CD4-positive, alpha-beta T cell (primary cell): Measurements from ENCODE around the gene HDC. TPM values are rescaled to one million over a fixed set of nuclear protein-coding genes. Genes with fewer than 3 reads are reported as not detected.

Source experiments
- ATAC-seq: fragments of 200-7000 bp; cut with Tn5 transposase; one replicate; pipeline ENCODE4 v1.10.0; 2022; ENCODE audit warnings: mild to moderate bottlenecking; ENCODE audit not compliant: poor library complexity
- CTCF ChIA-PET: fragments of 350-600 bp; sonication (Branson Sonifier 250); formaldehyde crosslinking; loops from one replicate; lab custom pipeline; 2021; ENCODE audit warnings: antibody characterized with exemption, inconsistent platforms; lab: Charles Lee
- POLR2A ChIA-PET: fragments of 350-600 bp; sonication (Branson Sonifier 250); formaldehyde crosslinking; loops from one replicate; lab custom pipeline; 2021; ENCODE audit warnings: antibody characterized with exemption, inconsistent platforms; lab: Charles Lee
- DNase-seq, 14 experiments: peaks; one replicate each; pipeline ENCODE4 v3.0.0-alpha.2; 2013 to 2020; ENCODE audit warnings: mixed read lengths in 2 of 14
- H3K27ac ChIP-seq, 2 donors: one replicate each; pipeline versions ENCODE4 v1.5.1 to v1.7.0; 2013; ENCODE audit warnings: low read length in 2 of 2, low read depth in 1 of 2, mild to moderate bottlenecking in 1 of 2
- H3K27me3 ChIP-seq, 2 experiments: 1 replicate in 1 of 2; 2 replicates in 1 of 2; pipeline versions ENCODE4 v1.6.1 to v1.7.0; 2013; ENCODE audit warnings: low read length in 2 of 2, control low read depth in 1 of 2, mild to moderate bottlenecking in 1 of 2, moderate library complexity in 1 of 2; ENCODE audit not compliant: insufficient read depth in 2 of 2, control insufficient read depth in 1 of 2
- H3K36me3 ChIP-seq: one replicate; pipeline ENCODE4 v1.6.1; 2013; ENCODE audit warnings: low read length, control low read depth; ENCODE audit not compliant: insufficient read depth
- H3K4me1 ChIP-seq: one replicate; pipeline ENCODE4 v1.6.1; 2013; ENCODE audit warnings: low read length, control low read depth; ENCODE audit not compliant: insufficient read depth
- H3K4me3 ChIP-seq: one replicate; pipeline ENCODE4 v1.5.1; 2013; ENCODE audit warnings: mild to moderate bottlenecking, low read length, moderate library complexity
- H3K9me3 ChIP-seq, 2 experiments: 1 replicate in 1 of 2; 2 replicates in 1 of 2; pipeline versions ENCODE4 v1.6.1 to v1.7.0; 2013; ENCODE audit warnings: low read length in 2 of 2, mild to moderate bottlenecking in 2 of 2, control low read depth in 1 of 2, moderate library complexity in 1 of 2; ENCODE audit not compliant: control insufficient read depth in 1 of 2, insufficient read depth in 1 of 2
- H3K27ac Mint-ChIP-seq: one replicate; pipeline ENCODE4 v1.8.0; 2020; ENCODE audit warnings: mixed read lengths
- H3K27me3 Mint-ChIP-seq: one replicate; pipeline ENCODE4 v1.8.0; 2021; ENCODE audit warnings: mixed read lengths
- H3K36me3 Mint-ChIP-seq: one replicate; pipeline ENCODE4 v1.8.0; 2021; ENCODE audit warnings: low read depth, mixed read lengths
- H3K4me1 Mint-ChIP-seq: one replicate; pipeline ENCODE4 v1.8.0; 2021; ENCODE audit warnings: low read depth, mixed read lengths
- H3K4me3 Mint-ChIP-seq: one replicate; pipeline ENCODE4 v1.8.0; 2020; ENCODE audit warnings: mild to moderate bottlenecking, mixed read lengths
- H3K9me3 Mint-ChIP-seq: one replicate; pipeline ENCODE4 v1.8.0; 2020; ENCODE audit warnings: mixed read lengths
- intact Hi-C, 2 experiments: fragments of 100-400 bp; cut with DNase I in 1 of 2; cut with micrococcal nuclease in 1 of 2; formaldehyde crosslinking; loops; one replicate each; pipeline versions ENCODE4 v1.15.1 to v1.9.0; 2023 to 2025; cut with DNase I, micrococcal nuclease
- total RNA-seq, 174 experiments: library from RNA in 2 of 174; stranded (reverse) in 2 of 174; gene quantifications; one replicate each; pipeline ENCODE4 v1.2.3 and lab custom pipeline; 2021 to 2026
- TF ChIP-seq, protein P1 (sequence below): fragments of 200-600 bp; IDR thresholded peaks from one replicate; pipeline ENCODE4 v1.8.0; 2022; ENCODE audit warnings: antibody characterized with exemption, mild to moderate bottlenecking

Gene HDC
- total RNA-seq, 2 experiments from 2014 or later = 0.08 TPM; not detected in 1

DNA sequence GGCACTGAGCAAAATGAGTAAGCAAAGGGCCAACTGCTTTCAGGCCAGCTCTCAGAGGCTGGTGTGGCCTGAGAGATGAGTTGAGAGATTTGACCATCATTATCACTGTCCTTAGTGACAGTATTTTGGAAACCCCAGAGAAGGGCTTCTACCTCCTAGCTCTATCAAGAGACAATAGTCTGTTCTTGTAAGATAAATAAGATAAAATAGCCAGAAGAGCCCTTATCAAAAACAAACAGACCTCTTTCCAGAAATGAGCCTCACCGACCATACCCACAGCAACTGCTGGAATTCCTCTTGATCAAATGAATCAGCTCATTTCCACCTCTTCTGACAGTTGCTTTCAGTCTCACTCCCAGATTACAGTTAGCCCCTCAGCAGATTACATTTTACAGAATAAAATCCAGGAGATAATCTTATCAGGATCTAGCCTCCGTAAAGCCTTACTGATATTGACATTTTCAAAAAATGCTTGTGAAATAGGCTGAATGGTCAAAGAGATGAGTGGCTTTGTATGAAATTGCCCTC is 4.5 kb downstream of the HDC start:
- POLR2A ChIA-PET = no interaction called here
- TF ChIP-seq, protein P1, sequence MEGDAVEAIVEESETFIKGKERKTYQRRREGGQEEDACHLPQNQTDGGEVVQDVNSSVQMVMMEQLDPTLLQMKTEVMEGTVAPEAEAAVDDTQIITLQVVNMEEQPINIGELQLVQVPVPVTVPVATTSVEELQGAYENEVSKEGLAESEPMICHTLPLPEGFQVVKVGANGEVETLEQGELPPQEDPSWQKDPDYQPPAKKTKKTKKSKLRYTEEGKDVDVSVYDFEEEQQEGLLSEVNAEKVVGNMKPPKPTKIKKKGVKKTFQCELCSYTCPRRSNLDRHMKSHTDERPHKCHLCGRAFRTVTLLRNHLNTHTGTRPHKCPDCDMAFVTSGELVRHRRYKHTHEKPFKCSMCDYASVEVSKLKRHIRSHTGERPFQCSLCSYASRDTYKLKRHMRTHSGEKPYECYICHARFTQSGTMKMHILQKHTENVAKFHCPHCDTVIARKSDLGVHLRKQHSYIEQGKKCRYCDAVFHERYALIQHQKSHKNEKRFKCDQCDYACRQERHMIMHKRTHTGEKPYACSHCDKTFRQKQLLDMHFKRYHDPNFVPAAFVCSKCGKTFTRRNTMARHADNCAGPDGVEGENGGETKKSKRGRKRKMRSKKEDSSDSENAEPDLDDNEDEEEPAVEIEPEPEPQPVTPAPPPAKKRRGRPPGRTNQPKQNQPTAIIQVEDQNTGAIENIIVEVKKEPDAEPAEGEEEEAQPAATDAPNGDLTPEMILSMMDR = no peak
- H3K4me3 Mint-ChIP-seq = no peak overlapping the region

DNA sequence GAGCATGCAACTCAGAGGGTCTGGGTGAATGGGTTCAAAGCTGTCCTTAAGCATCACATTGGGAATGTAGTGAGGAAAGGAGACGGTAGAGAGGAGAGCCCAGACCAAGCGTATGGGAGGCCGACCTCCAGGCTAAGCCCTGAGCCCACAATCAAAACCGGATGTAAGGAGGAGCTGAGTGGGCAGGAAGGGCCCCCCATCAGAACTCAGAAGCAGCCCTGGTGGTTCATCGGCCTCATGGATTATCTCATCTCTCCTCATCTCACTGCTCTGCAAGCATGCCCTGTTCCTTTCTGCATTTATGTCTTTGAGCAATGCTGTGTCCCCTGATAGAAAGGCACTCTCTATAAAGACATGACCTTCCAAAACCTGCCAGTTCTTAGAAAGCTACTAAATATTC is 6.2 kb downstream of the HDC start:
- Mint-ChIP-seq H3K27me3 (no peaks in the 10 kb centered on the region), H3K27ac (no peak overlapping the region), H3K9me3 (no peaks in the 10 kb centered on the region), H3K4me1 (peaks cover 27% of the 10 kb centered on the region), H3K4me3 (no peak overlapping the region), H3K36me3 (no peaks in the 10 kb centered on the region)
- TF ChIP-seq, protein P1 = no peak
- DNase-seq = no peak
- intact Hi-C loops = loop anchor here in 1 of 2 experiments (10.0 kb wide), 1 partner anchor 64 kb away; no protein-coding TSS in a partner anchor
- Histone ChIP-seq H3K27me3 (no peaks in the 10 kb centered on the region), H3K36me3 (no peaks in the 10 kb centered on the region), H3K4me1 (peaks cover 22% of the 10 kb centered on the region), H3K4me3 (no peak overlapping the region), H3K9me3 (no peaks in the 10 kb centered on the region), H3K27ac (no peak overlapping the region)
- POLR2A ChIA-PET = no interaction called here
- no peak for ATAC-seq
- CTCF ChIA-PET = interaction anchor here (0.9 kb wide), 1 partner anchor 57 kb away, joined by 3 read pairs; no protein-coding TSS in a partner anchor

More for the DNA sequence above, 4.5 kb downstream of the HDC start:
- H3K27ac Mint-ChIP-seq = no peak overlapping the region
- no peak for ATAC-seq
- no peak for DNase-seq
- H3K36me3 Mint-ChIP-seq = no peaks in the 10 kb centered on the region
- H3K27me3 Mint-ChIP-seq = no peaks in the 10 kb centered on the region
- H3K9me3 Mint-ChIP-seq = no peaks in the 10 kb centered on the region
- H3K4me1 Mint-ChIP-seq = peaks cover 27% of the 10 kb centered on the region
- intact Hi-C loops = no loop called here
- Histone ChIP-seq H3K4me1 (peaks cover 22% of the 10 kb centered on the region), H3K36me3 (no peaks in the 10 kb centered on the region), H3K27me3 (no peaks in the 10 kb centered on the region), H3K9me3 (no peaks in the 10 kb centered on the region), H3K27ac (no peak overlapping the region), H3K4me3 (no peak overlapping the region)
- CTCF ChIA-PET = no interaction called here

DNA sequence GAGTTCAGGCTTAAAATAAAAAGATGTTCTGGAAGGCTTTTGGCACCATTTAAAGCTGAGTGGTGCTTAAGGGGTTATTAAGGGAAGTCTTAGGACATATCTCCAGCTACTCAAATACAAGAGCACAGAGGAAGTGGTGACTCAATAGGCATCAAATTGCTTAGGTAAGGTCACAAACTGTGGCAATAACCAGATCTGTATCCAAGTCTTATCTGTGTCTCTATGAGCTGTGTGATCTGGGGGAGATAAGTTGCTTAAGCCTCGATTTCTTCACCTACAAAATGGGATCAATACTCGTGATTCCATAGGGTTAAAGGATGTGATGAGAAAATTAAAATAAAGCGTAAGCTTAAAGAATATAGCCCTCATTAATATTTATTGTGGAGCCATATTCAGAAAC is 7.6 kb downstream of the HDC start:
- Mint-ChIP-seq H3K4me1 (peaks cover 23% of the 10 kb centered on the region), H3K9me3 (no peaks in the 10 kb centered on the region), H3K4me3 (no peak overlapping the region), H3K27me3 (no peaks in the 10 kb centered on the region), H3K36me3 (no peaks in the 10 kb centered on the region), H3K27ac (no peak overlapping the region)
- Histone ChIP-seq H3K27me3 (no peaks in the 10 kb centered on the region), H3K4me1 (peaks cover 19% of the 10 kb centered on the region), H3K27ac (no peak overlapping the region), H3K4me3 (no peak overlapping the region), H3K36me3 (no peaks in the 10 kb centered on the region), H3K9me3 (no peaks in the 10 kb centered on the region)
- intact Hi-C loops = loop anchor here in 1 of 2 experiments (10.0 kb wide), 1 partner anchor 63 kb away; no protein-coding TSS in a partner anchor
- DNase-seq = no peak
- ChIA-PET CTCF (interaction anchor here (0.9 kb wide), 1 partner anchor 9 kb away, joined by 3 read pairs; no protein-coding TSS in a partner anchor), POLR2A (no interaction called here)
- ATAC-seq = no peak
- TF ChIP-seq, protein P1 = no peak
